Measurements from ENCODE around the gene OBSL1.

- no peak for TF ChIP-seq CTCF (IDR thresholded peaks at IDR 0.05)
- no peak for TF ChIP-seq POLR2A (IDR thresholded peaks at IDR 0.05)
- no peak for TF ChIP-seq EP300 (IDR thresholded peaks at IDR 0.05)
Measured at GRCh38 chr2:219537657-219538488, 33.5 kb downstream of the OBSL1 start.

All from tibial nerve (tissue), 4 donors.